ENCODE data around the gene ADGRG6.

GRCh38 chr6:142417331-142417750, 115.5 kb downstream of the ADGRG6 start:
- TF ChIP-seq CBFB (CRISPR knock-in tag; IDR thresholded peaks at IDR 0.05) (no peak), RAD21 (CRISPR knock-in tag; conservative IDR thresholded peaks at IDR 0.05 in 1 of 2, IDR thresholded peaks at IDR 0.05 in 1 of 2) (no peak), POLR2AphosphoS5 (IDR thresholded peaks at IDR 0.05; ENCODE audit: control insufficient read depth, insufficient read depth, low read depth, low read length) (no peak), RBM14 (IDR thresholded peaks at IDR 0.05; ENCODE audit: borderline replicate concordance, insufficient read depth, low read depth, low read length) (no peak), ZZZ3 (IDR thresholded peaks at IDR 0.05) (no peak), TCF7 (IDR thresholded peaks at IDR 0.05; ENCODE audit: borderline replicate concordance) (no peak), MYBL2 (IDR thresholded peaks at IDR 0.05; ENCODE audit: low read depth) (no peak), MYBL2 (CRISPR knock-in tag; IDR thresholded peaks at IDR 0.05; ENCODE audit: borderline replicate concordance) (no peak)
